ENCODE results near the gene PDZD11.

- no peak for TF ChIP-seq EZH2 (IDR thresholded peaks at IDR 0.05; ENCODE audit: low read length, unreplicated experiment)
- TF ChIP-seq CTCF (conservative IDR thresholded peaks at IDR 0.05; ENCODE audit: low read depth, low read length) = no peak
- TF ChIP-seq EZH2phosphoT487 (IDR thresholded peaks at IDR 0.05; ENCODE audit: borderline replicate concordance, low read length) = no peak
Measured at GRCh38 chrX:70293621-70294020, 3.9 kb upstream of the PDZD11 start.
